Spinal cord (tissue), 10 donors: ENCODE data around the gene CASZ1. TPM values are rescaled to one million over a fixed set of nuclear protein-coding genes. Genes with fewer than 3 reads are reported as not detected.

Source experiments
- DNase-seq, 6 donors: peaks; one replicate each; pipeline versions ENCODE4 v3.0.0 to v3.0.0-alpha.2; 2013 to 2015; ENCODE audit warnings: low spot score in 6 of 6, low read depth in 4 of 6
- H3K27ac ChIP-seq: one replicate; pipeline ENCODE4 v1.5.1; 2013; ENCODE audit warnings: low read depth, low read length, control low read depth
- H3K27me3 ChIP-seq: one replicate; pipeline ENCODE4 v1.6.1; 2013; ENCODE audit warnings: low read length; ENCODE audit not compliant: control insufficient read depth, insufficient read depth
- H3K36me3 ChIP-seq: one replicate; pipeline ENCODE4 v1.6.1; 2013; ENCODE audit warnings: low read length; ENCODE audit not compliant: control insufficient read depth, insufficient read depth
- H3K4me1 ChIP-seq: one replicate; pipeline ENCODE4 v1.6.1; 2013; ENCODE audit warnings: low read length; ENCODE audit not compliant: control insufficient read depth, insufficient read depth
- H3K4me3 ChIP-seq: one replicate; pipeline ENCODE4 v1.5.1; 2013; ENCODE audit warnings: low read depth, low read length, control low read depth
- H3K9me3 ChIP-seq: one replicate; pipeline ENCODE4 v1.6.1; 2013; ENCODE audit warnings: low read length; ENCODE audit not compliant: control insufficient read depth, insufficient read depth
- WGBS: methylation state at CpG from one replicate; pipeline ENCODE4 v1.1.5; 2013; ENCODE audit warnings: missing lambda C conversion rate; ENCODE audit not compliant: insufficient coverage; 5-methylcytosine and 5-hydroxymethylcytosine counted together
- polyA plus RNA-seq, 2 donors: library from polyadenylated mRNA; unstranded; fragments of 120-200 nt; gene quantifications; one replicate each; pipeline ENCODE4 v1.2.1, GENCODE V29; 2013; ENCODE audit not compliant: insufficient read length in 2 of 2
- total RNA-seq, 2 donors: library from RNA; depleted of rRNA in 1 of 2; stranded (reverse); fragments of 120-200 nt in 1 of 2; fragments of >200 nt in 1 of 2; gene quantifications; one replicate each; pipeline versions ENCODE4 v1.2.3 to v1.2.4, GENCODE V29; 2013 to 2014
- donor health status: healthy.

The CASZ1 gene
- total and polyA plus RNA-seq, 4 donors, result 6.0 to 18.7 (median 11.3) TPM

GRCh38 chr1:10647414-10648170, 148.9 kb downstream of the CASZ1 start:
- Histone ChIP-seq H3K4me1 (peaks cover 34% of the 10 kb centered on the region), H3K36me3 (peaks cover 66% of the 10 kb centered on the region), H3K27ac (no peak overlapping the region), H3K4me3 (no peak overlapping the region), H3K9me3 (no peaks in the 10 kb centered on the region), H3K27me3 (peaks cover 10% of the 10 kb centered on the region)
- 94% methylated on average over 36 of the region's 38 CpGs for WGBS
- no peak for DNase-seq

GRCh38 chr1:10646347-10646861, 150.0 kb downstream of the CASZ1 start:
- Histone ChIP-seq H3K4me3 (no peak overlapping the region), H3K4me1 (peaks cover 29% of the 10 kb centered on the region), H3K27ac (no peak overlapping the region), H3K9me3 (no peaks in the 10 kb centered on the region), H3K27me3 (peaks cover 9% of the 10 kb centered on the region), H3K36me3 (peaks cover 71% of the 10 kb centered on the region)
- peak in 2 of 6 donors; percentile 53 to 64 for DNase-seq
- 90% methylated on average over 12 of the region's 12 CpGs for WGBS

- Histone ChIP-seq H3K9me3 (no peaks in the 10 kb centered on the region), H3K27me3 (peaks cover 8% of the 10 kb centered on the region), H3K36me3 (peaks cover 73% of the 10 kb centered on the region), H3K4me3 (no peak overlapping the region), H3K27ac (no peak overlapping the region), H3K4me1 (peaks cover 30% of the 10 kb centered on the region)
- 86% methylated on average over 31 of the region's 32 CpGs for WGBS
- no peak for DNase-seq
These were observed 151.9 kb downstream of the CASZ1 start for GRCh38 chr1:10644307-10645128.

GRCh38 chr1:10643607-10644306, 152.7 kb downstream of the CASZ1 start:
- Histone ChIP-seq H3K4me1 (peaks cover 25% of the 10 kb centered on the region), H3K27ac (no peak overlapping the region), H3K27me3 (peaks cover 11% of the 10 kb centered on the region), H3K4me3 (no peak overlapping the region), H3K9me3 (no peaks in the 10 kb centered on the region), H3K36me3 (peaks cover 68% of the 10 kb centered on the region)
- no peak for DNase-seq
- WGBS, result 94% methylated on average over 17 of the region's 17 CpGs

GRCh38 chr1:10642403-10643080, 153.9 kb downstream of the CASZ1 start:
- Histone ChIP-seq H3K36me3 (peaks cover 61% of the 10 kb centered on the region), H3K9me3 (no peaks in the 10 kb centered on the region), H3K27ac (no peak overlapping the region), H3K4me3 (no peak overlapping the region), H3K27me3 (peaks cover 17% of the 10 kb centered on the region), H3K4me1 (peaks cover 33% of the 10 kb centered on the region)
- 87% methylated on average over 30 of the region's 31 CpGs for WGBS
- no peak for DNase-seq

- WGBS, result 71% methylated on average over 15 of the region's 24 CpGs
- Histone ChIP-seq H3K27ac (no peak overlapping the region), H3K36me3 (peaks cover 56% of the 10 kb centered on the region), H3K9me3 (no peaks in the 10 kb centered on the region), H3K4me3 (no peak overlapping the region), H3K4me1 (peaks cover 38% of the 10 kb centered on the region), H3K27me3 (peaks cover 20% of the 10 kb centered on the region)
- DNase-seq, result no peak
These were observed 154.5 kb downstream of the CASZ1 start for GRCh38 chr1:10641976-10642375.

- H3K4me3 ChIP-seq, result no peak overlapping the region
- H3K36me3 ChIP-seq, result peaks cover 54% of the 10 kb centered on the region
- H3K4me1 ChIP-seq, result peaks cover 38% of the 10 kb centered on the region
- no peak for DNase-seq
- H3K27ac ChIP-seq, result no peak overlapping the region
- no peaks in the 10 kb centered on the region for H3K9me3 ChIP-seq
- peaks cover 20% of the 10 kb centered on the region for H3K27me3 ChIP-seq
- WGBS, result 82% methylated on average over 16 of the region's 16 CpGs
These were observed 155.4 kb downstream of the CASZ1 start for GRCh38 chr1:10640843-10641553.

- no peak overlapping the region for H3K27ac ChIP-seq
- 71% methylated on average over 43 of the region's 45 CpGs for WGBS
- H3K36me3 ChIP-seq, result peaks cover 56% of the 10 kb centered on the region
- DNase-seq, result peak in 3 of 6 donors; percentile 52 to 88 (median 86)
- H3K27me3 ChIP-seq, result peaks cover 20% of the 10 kb centered on the region
- H3K4me3 ChIP-seq, result peak overlapping the region; percentile 2
- H3K9me3 ChIP-seq, result no peaks in the 10 kb centered on the region
- peaks cover 46% of the 10 kb centered on the region for H3K4me1 ChIP-seq
These were observed 156.5 kb downstream of the CASZ1 start for GRCh38 chr1:10639775-10640578.
